Lower lobe of right lung (tissue), 2 donors: Measurements from ENCODE around the gene CACNA2D2. TPM values are rescaled to one million over a fixed set of nuclear protein-coding genes. Genes with fewer than 3 reads are reported as not detected.

Source experiments
- ATAC-seq, 2 donors: fragments of 200-7000 bp; cut with Tn5 transposase; one replicate each; pipeline ENCODE4 v1.9.1; 2020 to 2022; ENCODE audit warnings: mild to moderate bottlenecking in 2 of 2, moderate library complexity in 2 of 2
- DNase-seq: peaks from one replicate; pipeline ENCODE4 v3.0.0-alpha.2; 2020
- H3K27ac ChIP-seq: fragments of 200-600 bp; one replicate; pipeline ENCODE4 v1.8.0; 2022
- H3K27me3 ChIP-seq: fragments of 200-600 bp; one replicate; pipeline ENCODE4 v1.8.0; 2022; ENCODE audit warnings: low read depth
- H3K36me3 ChIP-seq: fragments of 200-600 bp; one replicate; pipeline ENCODE4 v1.8.0; 2022; ENCODE audit warnings: mild to moderate bottlenecking
- H3K4me1 ChIP-seq: fragments of 200-600 bp; one replicate; pipeline ENCODE4 v1.8.0; 2022
- H3K4me3 ChIP-seq: fragments of 200-600 bp; one replicate; pipeline ENCODE4 v1.8.0; 2022; ENCODE audit warnings: mild to moderate bottlenecking
- H3K9me3 ChIP-seq: fragments of 200-600 bp; one replicate; pipeline ENCODE4 v1.8.0; 2022
- CTCF ChIP-seq: fragments of 200-600 bp; IDR thresholded peaks from one replicate; pipeline ENCODE4 v1.8.0; 2022; ENCODE audit warnings: antibody characterized with exemption, mild to moderate bottlenecking
- intact Hi-C: fragments of 100-400 bp; cut with DNase I; formaldehyde crosslinking; loops from one replicate; pipeline ENCODE4 v1.11.0; 2022
- total RNA-seq: library from RNA; stranded (reverse); fragmentation: NEBNext Ultra II Directional; extraction: Animal tissue kit (Norgen Biotek cat#: 25700); gene quantifications from one replicate; pipeline ENCODE4 v1.2.1, GENCODE V29; 2021
- donor health status: DM: no; HTN: yes; CAD: no; lungs with severe emphysema.

The CACNA2D2 gene
- total RNA-seq, 1 donor from 2014 or later, result 105 TPM

- H3K4me3 ChIP-seq, result peak overlapping the region; percentile 61
- H3K9me3 ChIP-seq, result no peaks in the 10 kb centered on the region
- peaks cover 10% of the 10 kb centered on the region for H3K4me1 ChIP-seq
- no peaks in the 10 kb centered on the region for H3K36me3 ChIP-seq
- ATAC-seq, result no peak
- peaks cover 13% of the 10 kb centered on the region for H3K27me3 ChIP-seq
- no peak for DNase-seq
- H3K27ac ChIP-seq, result peak overlapping the region; percentile 49
- intact Hi-C loops, result no loop called here
- TF ChIP-seq CTCF, result no peak
Observed at GRCh38 chr3:50502225-50502583, 1.2 kb downstream of the CACNA2D2 start.

GRCh38 chr3:50495609-50496423, 7.6 kb downstream of the CACNA2D2 start:
- intact Hi-C loops, result no loop called here
- no peak overlapping the region for H3K4me3 ChIP-seq
- peaks cover 7% of the 10 kb centered on the region for H3K27me3 ChIP-seq
- H3K9me3 ChIP-seq, result no peaks in the 10 kb centered on the region
- TF ChIP-seq CTCF, result no peak
- peaks cover 8% of the 10 kb centered on the region for H3K4me1 ChIP-seq
- no peak overlapping the region for H3K27ac ChIP-seq
- DNase-seq (no peak), ATAC-seq (no peak)
- H3K36me3 ChIP-seq, result no peaks in the 10 kb centered on the region

- peaks cover 8% of the 10 kb centered on the region for H3K4me1 ChIP-seq
- H3K36me3 ChIP-seq, result no peaks in the 10 kb centered on the region
- intact Hi-C loops, result no loop called here
- ATAC-seq, result no peak
- no peak overlapping the region for H3K27ac ChIP-seq
- H3K9me3 ChIP-seq, result no peaks in the 10 kb centered on the region
- peaks cover under 1% of the 10 kb centered on the region for H3K27me3 ChIP-seq
- H3K4me3 ChIP-seq, result no peak overlapping the region
- DNase-seq, result no peak
- no peak for TF ChIP-seq CTCF
Observed at GRCh38 chr3:50494126-50494525, 9.3 kb downstream of the CACNA2D2 start.

- Histone ChIP-seq H3K4me3 (no peak overlapping the region), H3K27ac (no peak overlapping the region), H3K4me1 (peaks cover 8% of the 10 kb centered on the region), H3K27me3 (no peaks in the 10 kb centered on the region), H3K9me3 (no peaks in the 10 kb centered on the region), H3K36me3 (no peaks in the 10 kb centered on the region)
- no peak for TF ChIP-seq CTCF
- no peak for ATAC-seq
- intact Hi-C loops, result no loop called here
- no peak for DNase-seq
Observed at GRCh38 chr3:50493623-50494022, 9.8 kb downstream of the CACNA2D2 start.

GRCh38 chr3:50493086-50493485, 10.3 kb downstream of the CACNA2D2 start:
- Histone ChIP-seq H3K4me3 (no peak overlapping the region), H3K27ac (no peak overlapping the region), H3K27me3 (no peaks in the 10 kb centered on the region), H3K9me3 (no peaks in the 10 kb centered on the region), H3K36me3 (no peaks in the 10 kb centered on the region), H3K4me1 (peaks cover 8% of the 10 kb centered on the region)
- ATAC-seq, result no peak
- no peak for TF ChIP-seq CTCF
- DNase-seq, result no peak
- intact Hi-C loops, result no loop called here
